Measurements from ENCODE around the gene QSOX2.

DNA sequence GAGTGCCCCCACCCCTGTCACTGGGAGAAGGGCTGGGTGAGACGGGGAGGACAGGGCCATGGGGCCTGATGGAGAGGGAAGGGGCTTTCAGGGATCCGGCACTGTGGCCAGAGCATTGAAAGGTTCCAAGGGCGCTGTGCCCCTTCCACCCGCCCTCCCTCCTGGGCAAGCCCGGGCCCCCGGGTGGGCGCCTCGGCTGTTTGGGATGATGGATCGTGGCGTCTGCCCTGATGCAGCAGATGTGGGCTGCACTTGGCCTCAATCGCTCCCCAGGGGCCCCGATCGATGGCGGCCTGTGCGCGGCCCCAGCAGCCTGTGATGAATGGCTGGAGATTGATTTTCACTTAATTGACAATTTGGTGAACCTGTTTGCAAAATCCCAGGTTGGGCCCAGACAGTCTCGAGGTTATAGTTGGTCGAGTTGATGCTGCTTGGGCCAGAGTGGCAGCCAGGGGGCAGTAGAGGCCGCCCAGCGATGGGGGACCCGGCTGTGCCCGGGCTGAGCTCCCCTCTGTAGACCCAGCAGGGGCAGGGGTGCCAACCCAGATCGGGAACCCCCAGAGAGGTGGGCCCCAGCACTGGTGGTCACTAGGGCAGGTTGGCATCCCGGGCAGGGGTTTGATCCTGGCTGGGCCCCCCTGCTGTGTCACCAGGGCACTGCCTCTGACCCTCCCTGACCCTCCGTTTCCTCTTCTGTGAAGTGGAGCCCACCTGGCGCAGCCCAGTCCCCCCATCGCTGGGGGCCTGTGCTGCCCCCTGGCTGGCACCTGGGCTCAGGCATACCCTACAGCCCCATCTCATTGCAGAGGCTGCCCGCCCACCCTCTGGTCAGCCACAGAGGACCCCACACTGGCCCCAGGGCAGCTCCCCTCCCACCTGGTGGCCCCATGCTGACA, 75.4 kb downstream of the QSOX2 start:
- TF ChIP-seq CTCF (IDR thresholded peaks at IDR 0.05 in 8 of 11, conservative IDR thresholded peaks at IDR 0.05 in 3 of 11): peak; percentile 46 to 84 (median 76)
- TF ChIP-seq POLR2A (IDR thresholded peaks at IDR 0.05): no peak
- peak in 1 of 3 donors; percentile 12 for TF ChIP-seq POLR2AphosphoS5 (IDR thresholded peaks at IDR 0.05)
